Measurements from ENCODE around the gene EHD2. TPM values are rescaled to one million over a fixed set of nuclear protein-coding genes. Genes with fewer than 3 reads are reported as not detected.

The EHD2 gene
- total and polyA plus RNA-seq, 9 donors = 28.0 to 162 (median 102) TPM

- DNase-seq = peak; percentile 73 to 81 (median 78)
- 2 to 12% (median 10%) methylated on average over 8 to 9 of the region's 9 CpGs for WGBS, 3 donors
- intact Hi-C loops (cut with DNase I) = no loop called here
- H3K4me3 ChIP-seq = peak overlapping the region; percentile 23
- H3K36me3 ChIP-seq = no peaks in the 10 kb centered on the region
- no peaks in the 10 kb centered on the region for H3K27me3 ChIP-seq
- no peaks in the 10 kb centered on the region for H3K9me3 ChIP-seq
- TF ChIP-seq POLR2A (IDR thresholded peaks at IDR 0.05) = no peak
- TF ChIP-seq CTCF (IDR thresholded peaks at IDR 0.05) = no peak
- no peak for TF ChIP-seq EP300 (IDR thresholded peaks at IDR 0.05)
- H3K4me1 ChIP-seq (ENCODE audit: insufficient read depth) = peaks cover 14% of the 10 kb centered on the region
- H3K27ac ChIP-seq = peak overlapping the region; percentile 82 to 93
Measured at GRCh38 chr19:47729468-47729798, 16.2 kb downstream of the EHD2 start.

- intact Hi-C loops (cut with DNase I) = loop anchor here in 1 of 4 donors (10.0 kb wide), 1 partner anchor 1865 kb away; the partner anchor contains the start of gene PRR12
- Histone ChIP-seq H3K27me3 (no peaks in the 10 kb centered on the region), H3K27ac (peak overlapping the region; percentile 82 to 93), H3K9me3 (no peaks in the 10 kb centered on the region), H3K4me1 (ENCODE audit: insufficient read depth) (peaks cover 14% of the 10 kb centered on the region), H3K36me3 (no peaks in the 10 kb centered on the region), H3K4me3 (peak overlapping the region; percentile 23)
- no peak for TF ChIP-seq EP300 (IDR thresholded peaks at IDR 0.05)
- TF ChIP-seq POLR2A (IDR thresholded peaks at IDR 0.05) = no peak
- TF ChIP-seq CTCF (IDR thresholded peaks at IDR 0.05) = no peak
- DNase-seq = peak; percentile 66 to 84 (median 75)
- WGBS, 3 donors = 28 to 38% (median 31%) methylated on average over 23 to 30 of the region's 30 CpGs
Measured at GRCh38 chr19:47729799-47730520, 16.7 kb downstream of the EHD2 start.

GRCh38 chr19:47730521-47730889, 17.3 kb downstream of the EHD2 start:
- H3K27me3 ChIP-seq = no peaks in the 10 kb centered on the region
- no peak for TF ChIP-seq CTCF (IDR thresholded peaks at IDR 0.05)
- no peak for TF ChIP-seq POLR2A (IDR thresholded peaks at IDR 0.05)
- no peak for TF ChIP-seq EP300 (IDR thresholded peaks at IDR 0.05)
- H3K4me1 ChIP-seq (ENCODE audit: insufficient read depth) = peaks cover 14% of the 10 kb centered on the region
- H3K9me3 ChIP-seq = no peaks in the 10 kb centered on the region
- H3K36me3 ChIP-seq = no peaks in the 10 kb centered on the region
- peak overlapping the region; percentile 82 to 93 for H3K27ac ChIP-seq
- DNase-seq = no peak
- 89 to 92% (median 89%) methylated on average over 8 of the region's 8 CpGs for WGBS, 3 donors
- intact Hi-C loops (cut with DNase I) = loop anchor here in 1 of 4 donors (10.0 kb wide), 1 partner anchor 1864 kb away; the partner anchor contains the start of gene PRR12
- H3K4me3 ChIP-seq = no peak overlapping the region

GRCh38 chr19:47730910-47731309, 17.7 kb downstream of the EHD2 start:
- WGBS, 3 donors = 88 to 93% (median 90%) methylated on average over 8 of the region's 8 CpGs
- H3K27ac ChIP-seq = no peak overlapping the region
- no peak overlapping the region for H3K4me3 ChIP-seq
- H3K4me1 ChIP-seq (ENCODE audit: insufficient read depth) = peaks cover 14% of the 10 kb centered on the region
- no peaks in the 10 kb centered on the region for H3K36me3 ChIP-seq
- DNase-seq = no peak
- H3K27me3 ChIP-seq = no peaks in the 10 kb centered on the region
- TF ChIP-seq EP300 (IDR thresholded peaks at IDR 0.05) = no peak
- TF ChIP-seq CTCF (IDR thresholded peaks at IDR 0.05) = no peak
- no peak for TF ChIP-seq POLR2A (IDR thresholded peaks at IDR 0.05)
- intact Hi-C loops (cut with DNase I) = loop anchor here in 1 of 4 donors (10.0 kb wide), 1 partner anchor 1864 kb away; the partner anchor contains the start of gene PRR12
- H3K9me3 ChIP-seq = no peaks in the 10 kb centered on the region

All from ovary (tissue), 9 donors.